Adrenal gland (tissue), 12 donors: ENCODE results near the gene FAF1. TPM values are rescaled to one million over a fixed set of nuclear protein-coding genes. Genes with fewer than 3 reads are reported as not detected.
"Not testable (repeated sequence)": the region's sequence is repeated elsewhere in the genome, so short reads cannot be mapped to it uniquely, and the experiment has no call there.

Experiments used
- DNase-seq, 7 donors: peaks; one replicate each; pipeline ENCODE4 v3.0.0-alpha.2; 2019 to 2020
- H3K27ac ChIP-seq, 5 donors: fragments of 200-600 bp; sonication (generic) in 4 of 5; 1 replicate in 3 of 5; 2 replicates in 2 of 5; pipeline versions ENCODE4 v1.5.1 to v1.8.0; 2016 to 2020; ENCODE audit warnings: mild to moderate bottlenecking in 1 of 5
- H3K27me3 ChIP-seq: fragments of 200-600 bp; 2 replicates; pipeline ENCODE4 v1.8.0; 2021
- H3K36me3 ChIP-seq, 2 donors: fragments of 200-600 bp; replicated peaks in 1 of 2; 1 replicate in 1 of 2; 2 replicates in 1 of 2; pipeline versions ENCODE4 v1.5.1 to v1.8.0; 2018 to 2022
- H3K4me1 ChIP-seq, 2 donors: fragments of 200-600 bp; replicated peaks in 1 of 2; 1 replicate in 1 of 2; 2 replicates in 1 of 2; pipeline versions ENCODE4 v1.5.1 to v1.8.0; 2018 to 2021
- H3K4me3 ChIP-seq, 4 donors: fragments of 200-600 bp; sonication (generic) in 3 of 4; one replicate each; pipeline ENCODE4 v1.5.1; 2016 to 2018
- H3K9me3 ChIP-seq, 3 donors: fragments of 200-600 bp; sonication (generic) in 1 of 3; replicated peaks in 1 of 3; 1 replicate in 2 of 3; 2 replicates in 1 of 3; pipeline versions ENCODE4 v1.5.1 to v1.8.0; 2016 to 2021
- POLR2A ChIP-seq, 2 donors: fragments of 450-650 bp; IDR thresholded peaks; one replicate each; pipeline ENCODE4 v1.6.1; 2017; ENCODE audit warnings: antibody characterized with exemption in 2 of 2, mild to moderate bottlenecking in 2 of 2, moderate library complexity in 1 of 2
- WGBS, 4 donors: extraction: QIAGEN DNeasy Blood & Tissue Kit in 2 of 4; methylation state at CpG; one replicate each; pipeline versions ENCODE4 v1.1.5 to v1.1.7; 2013 to 2017; 5-methylcytosine and 5-hydroxymethylcytosine counted together
- intact Hi-C, 2 donors: fragments of 100-400 bp; cut with DNase I; formaldehyde crosslinking; loops; one replicate each; pipeline versions ENCODE4 v1.14.1 to v1.15.0; 2022 to 2023
- polyA plus RNA-seq, 3 donors: library from polyadenylated mRNA; stranded (reverse); fragments of 200-250 nt in 2 of 3; fragments of 350-450 nt in 1 of 3; fragmentation: Illumina TruSeq in 1 of 3; extraction: RNeasy Lipid Tissue Mini Kit (QIAGEN cat#74804) in 1 of 3; gene quantifications; one replicate each; pipeline ENCODE4 v1.2.3, GENCODE V29; 2013 to 2014
- total RNA-seq, 9 donors: library from RNA; depleted of rRNA in 4 of 9; stranded (reverse); fragments of >200 nt in 4 of 9; fragments of 120-200 nt in 1 of 9; fragmentation: NEBNext Ultra II Directional in 1 of 9; extraction: Animal tissue kit (Norgen Biotek cat#: 25700) in 1 of 9; gene quantifications; one replicate each; pipeline versions ENCODE4 v1.1.0 to v1.2.4, GENCODE V29; 2013 to 2023
- TF ChIP-seq, protein P1 (sequence below), 6 experiments: fragments of 450-650 bp in 4 of 6; fragments of 200-600 bp in 2 of 6; sonication (generic) in 1 of 6; IDR thresholded peaks; 1 replicate in 5 of 6; 2 replicates in 1 of 6; pipeline versions ENCODE4 v1.5.1 to v1.8.0; 2016 to 2021; ENCODE audit warnings: antibody characterized with exemption in 6 of 6, mild to moderate bottlenecking in 2 of 6, moderate library complexity in 1 of 6
- donor health status: healthy with polysubstance abuse.
- donor health status: Bipolar disorder and iron deficiency.
- donor health status: DM: yes; HTN: yes; CAD: no.
- donor health status: DM: no; HTN: no; CAD: no.
- donor health status: DM: no; HTN: no; CAD: no.
- donor health status: DM: yes; HTN: yes; CAD: no.

FAF1 gene
- total and polyA plus RNA-seq, 12 donors, result 23.4 to 88.4 (median 44.5) TPM

- WGBS, 4 donors, result 66 to 76% (median 73%) methylated on average over 2 of the region's 2 CpGs
- Histone ChIP-seq H3K36me3 (no peaks in the 10 kb centered on the region), H3K4me1 (no peaks in the 10 kb centered on the region), H3K27me3 (no peaks in the 10 kb centered on the region), H3K4me3 (no peak overlapping the region), H3K9me3 (no peaks in the 10 kb centered on the region), H3K27ac (no peak overlapping the region)
- intact Hi-C loops, result no loop called here
- no peak for DNase-seq
- TF ChIP-seq, protein P1, sequence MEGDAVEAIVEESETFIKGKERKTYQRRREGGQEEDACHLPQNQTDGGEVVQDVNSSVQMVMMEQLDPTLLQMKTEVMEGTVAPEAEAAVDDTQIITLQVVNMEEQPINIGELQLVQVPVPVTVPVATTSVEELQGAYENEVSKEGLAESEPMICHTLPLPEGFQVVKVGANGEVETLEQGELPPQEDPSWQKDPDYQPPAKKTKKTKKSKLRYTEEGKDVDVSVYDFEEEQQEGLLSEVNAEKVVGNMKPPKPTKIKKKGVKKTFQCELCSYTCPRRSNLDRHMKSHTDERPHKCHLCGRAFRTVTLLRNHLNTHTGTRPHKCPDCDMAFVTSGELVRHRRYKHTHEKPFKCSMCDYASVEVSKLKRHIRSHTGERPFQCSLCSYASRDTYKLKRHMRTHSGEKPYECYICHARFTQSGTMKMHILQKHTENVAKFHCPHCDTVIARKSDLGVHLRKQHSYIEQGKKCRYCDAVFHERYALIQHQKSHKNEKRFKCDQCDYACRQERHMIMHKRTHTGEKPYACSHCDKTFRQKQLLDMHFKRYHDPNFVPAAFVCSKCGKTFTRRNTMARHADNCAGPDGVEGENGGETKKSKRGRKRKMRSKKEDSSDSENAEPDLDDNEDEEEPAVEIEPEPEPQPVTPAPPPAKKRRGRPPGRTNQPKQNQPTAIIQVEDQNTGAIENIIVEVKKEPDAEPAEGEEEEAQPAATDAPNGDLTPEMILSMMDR (IDR thresholded peaks at IDR 0.05), result no peak
- TF ChIP-seq POLR2A (IDR thresholded peaks at IDR 0.05), result no peak
Observed at GRCh38 chr1:51000651-51001050, 40.6 kb upstream of the FAF1 start.

DNA sequence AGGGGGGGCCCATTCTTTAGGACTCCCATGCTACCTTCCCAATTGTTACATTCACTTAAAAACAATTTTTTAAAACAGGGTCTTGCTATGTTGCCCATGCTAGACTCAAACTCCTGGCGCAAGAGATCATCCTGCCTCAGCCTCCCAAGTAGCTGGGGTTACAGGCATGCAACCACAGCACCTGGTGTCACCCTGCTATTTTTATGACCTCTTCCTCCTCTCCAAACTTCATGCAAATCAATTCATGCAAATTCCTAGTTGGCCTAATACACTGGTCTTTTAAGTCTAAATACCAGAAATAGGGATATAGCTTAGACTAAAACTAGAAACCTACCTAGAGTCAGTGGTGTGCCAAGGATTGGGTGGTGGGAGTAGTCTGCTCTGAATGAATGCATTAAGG, 40.1 kb upstream of the FAF1 start:
- WGBS, 4 donors, result 92 to 100% (median 100%) methylated on average over 1 of the region's 1 CpG

DNA sequence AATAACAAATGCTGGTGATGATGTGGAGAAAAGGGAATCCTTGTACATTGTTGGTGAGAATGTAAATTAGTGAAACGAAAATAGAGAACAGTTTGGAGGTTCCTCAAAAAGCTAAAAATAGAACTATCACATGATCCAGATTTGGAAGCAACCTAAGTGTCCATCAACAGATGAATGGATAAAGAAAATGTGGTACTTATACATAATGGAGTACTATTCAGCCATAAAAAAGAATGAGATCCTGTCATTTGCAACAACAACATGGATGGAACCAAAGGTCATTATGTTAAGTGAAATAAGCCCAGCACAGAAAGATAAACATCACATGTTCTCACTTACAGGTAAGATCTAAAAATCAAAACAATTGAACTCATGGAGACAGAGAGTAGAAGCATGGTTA, 39.3 kb upstream of the FAF1 start:
- 66 to 84% (median 71%) methylated on average over 1 of the region's 1 CpG for WGBS, 4 donors
- H3K4me1 ChIP-seq, H3K27me3 ChIP-seq, intact Hi-C loops, H3K36me3 ChIP-seq, H3K4me3 ChIP-seq, DNase-seq, H3K27ac ChIP-seq, H3K9me3 ChIP-seq: not testable (repeated sequence)

More for the DNA sequence above, 40.1 kb upstream of the FAF1 start:
- intact Hi-C loops, result no loop called here
- Histone ChIP-seq H3K4me3 (no peak overlapping the region), H3K27ac (no peak overlapping the region), H3K27me3 (no peaks in the 10 kb centered on the region), H3K36me3 (no peaks in the 10 kb centered on the region), H3K4me1 (no peaks in the 10 kb centered on the region), H3K9me3 (no peaks in the 10 kb centered on the region)
- no peak for TF ChIP-seq POLR2A (IDR thresholded peaks at IDR 0.05)
- no peak for DNase-seq

- no peak for DNase-seq
- Histone ChIP-seq H3K4me1 (no peaks in the 10 kb centered on the region), H3K9me3 (no peaks in the 10 kb centered on the region), H3K36me3 (no peaks in the 10 kb centered on the region), H3K4me3 (no peak overlapping the region), H3K27ac (no peak overlapping the region), H3K27me3 (no peaks in the 10 kb centered on the region)
- TF ChIP-seq, protein P1 (IDR thresholded peaks at IDR 0.05), result no peak
- no peak for TF ChIP-seq POLR2A (IDR thresholded peaks at IDR 0.05)
- intact Hi-C loops, result no loop called here
- 89 to 94% (median 92%) methylated on average over 3 of the region's 3 CpGs for WGBS, 4 donors
Observed at GRCh38 chr1:50996083-50996482, 36.0 kb upstream of the FAF1 start.

- TF ChIP-seq, protein P1 (IDR thresholded peaks at IDR 0.05), result no peak
- no peak for TF ChIP-seq POLR2A (IDR thresholded peaks at IDR 0.05)
- no peaks in the 10 kb centered on the region for H3K9me3 ChIP-seq
- no peaks in the 10 kb centered on the region for H3K27me3 ChIP-seq
- WGBS, 4 donors, result 77 to 89% (median 82%) methylated on average over 1 of the region's 1 CpG
- H3K36me3 ChIP-seq, result no peaks in the 10 kb centered on the region
- intact Hi-C loops, result no loop called here
- no peak for DNase-seq
- H3K4me3 ChIP-seq, result no peak overlapping the region
- no peak overlapping the region for H3K27ac ChIP-seq
- no peaks in the 10 kb centered on the region for H3K4me1 ChIP-seq
Observed at GRCh38 chr1:50995651-50996050, 35.6 kb upstream of the FAF1 start.
